ENCODE results near the gene CRTAC1. TPM values are rescaled to one million over a fixed set of nuclear protein-coding genes. Genes with fewer than 3 reads are reported as not detected.
A peak's percentile ranks its signal among the peaks of the same experiment; 100 is the strongest.

The CRTAC1 gene
- total and polyA plus RNA-seq, 12 donors: 0.09 to 1.4 (median 0.48) TPM; not detected in 4

DNA sequence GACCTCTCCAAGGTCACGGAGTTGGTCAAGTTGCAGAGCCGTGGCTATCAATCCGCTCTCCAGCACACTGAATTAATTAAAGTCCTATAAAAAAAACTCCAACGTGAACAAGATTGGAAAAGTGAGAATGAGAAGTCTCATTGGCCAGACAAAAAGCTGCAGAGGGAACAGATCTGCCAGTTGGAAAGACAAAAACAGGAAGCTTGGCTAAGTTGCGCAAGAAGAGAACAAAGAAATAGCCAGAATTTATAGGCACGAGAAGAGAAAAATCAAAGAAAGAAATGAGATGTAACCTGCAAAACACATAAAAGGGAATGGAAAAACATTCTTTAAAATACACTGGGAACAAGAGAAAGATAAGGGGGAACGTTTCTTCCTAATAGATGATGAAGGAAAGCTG lies 45.7 kb upstream of the CRTAC1 start:
- WGBS, 4 donors: 51 to 55% (median 54%) methylated on average over 7 of the region's 7 CpGs
- DNase-seq: no peak
- TF ChIP-seq, protein P1, sequence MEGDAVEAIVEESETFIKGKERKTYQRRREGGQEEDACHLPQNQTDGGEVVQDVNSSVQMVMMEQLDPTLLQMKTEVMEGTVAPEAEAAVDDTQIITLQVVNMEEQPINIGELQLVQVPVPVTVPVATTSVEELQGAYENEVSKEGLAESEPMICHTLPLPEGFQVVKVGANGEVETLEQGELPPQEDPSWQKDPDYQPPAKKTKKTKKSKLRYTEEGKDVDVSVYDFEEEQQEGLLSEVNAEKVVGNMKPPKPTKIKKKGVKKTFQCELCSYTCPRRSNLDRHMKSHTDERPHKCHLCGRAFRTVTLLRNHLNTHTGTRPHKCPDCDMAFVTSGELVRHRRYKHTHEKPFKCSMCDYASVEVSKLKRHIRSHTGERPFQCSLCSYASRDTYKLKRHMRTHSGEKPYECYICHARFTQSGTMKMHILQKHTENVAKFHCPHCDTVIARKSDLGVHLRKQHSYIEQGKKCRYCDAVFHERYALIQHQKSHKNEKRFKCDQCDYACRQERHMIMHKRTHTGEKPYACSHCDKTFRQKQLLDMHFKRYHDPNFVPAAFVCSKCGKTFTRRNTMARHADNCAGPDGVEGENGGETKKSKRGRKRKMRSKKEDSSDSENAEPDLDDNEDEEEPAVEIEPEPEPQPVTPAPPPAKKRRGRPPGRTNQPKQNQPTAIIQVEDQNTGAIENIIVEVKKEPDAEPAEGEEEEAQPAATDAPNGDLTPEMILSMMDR (IDR thresholded peaks at IDR 0.05): no peak
- TF ChIP-seq POLR2A (IDR thresholded peaks at IDR 0.05): no peak
- Histone ChIP-seq H3K4me1 (replicated peaks in 1 of 2) (no peaks in the 10 kb centered on the region), H3K27me3 (peaks cover 8% of the 10 kb centered on the region), H3K27ac (no peak overlapping the region), H3K36me3 (replicated peaks in 1 of 2) (no peaks in the 10 kb centered on the region), H3K4me3 (no peak overlapping the region), H3K9me3 (replicated peaks in 1 of 3) (no peaks in the 10 kb centered on the region)
- intact Hi-C loops (cut with DNase I): no loop called here

DNA sequence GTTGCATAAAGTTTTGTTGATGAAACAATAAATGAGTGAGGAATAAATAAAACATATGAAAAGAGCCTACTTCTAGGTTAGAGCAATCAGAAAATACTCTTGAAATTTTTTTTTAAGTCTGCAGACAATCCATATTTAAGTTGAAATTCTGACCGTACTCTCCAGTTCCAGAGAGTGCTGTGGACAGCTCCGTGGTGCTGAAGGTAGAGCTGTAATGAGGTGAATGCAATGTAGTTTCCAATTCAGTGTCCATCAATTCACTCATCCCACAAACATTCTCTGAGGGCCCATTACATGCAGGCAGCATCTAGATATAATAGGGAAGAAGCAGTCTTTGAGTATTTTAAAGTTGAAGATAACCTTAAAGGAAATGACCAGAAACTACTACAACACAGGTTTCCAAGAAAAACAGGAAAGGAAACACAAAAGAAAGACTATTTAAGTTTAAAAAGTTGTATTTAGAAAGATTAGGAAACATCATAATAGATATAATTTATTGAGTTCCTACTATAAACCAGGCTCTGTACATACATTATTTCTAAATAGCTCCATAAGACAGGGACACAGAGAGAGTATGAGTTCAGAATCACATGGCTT lies 44.0 kb upstream of the CRTAC1 start:
- intact Hi-C loops (cut with DNase I): no loop called here
- DNase-seq: peak in 4 of 7 donors; percentile 12 to 28 (median 19)
- no peaks in the 10 kb centered on the region for H3K9me3 ChIP-seq (replicated peaks in 1 of 3)
- no peak for TF ChIP-seq POLR2A (IDR thresholded peaks at IDR 0.05)
- TF ChIP-seq, protein P1 (IDR thresholded peaks at IDR 0.05): no peak
- no peaks in the 10 kb centered on the region for H3K4me1 ChIP-seq (replicated peaks in 1 of 2)
- peaks cover 8% of the 10 kb centered on the region for H3K27me3 ChIP-seq
- no peak overlapping the region for H3K27ac ChIP-seq
- H3K4me3 ChIP-seq: no peak overlapping the region
- H3K36me3 ChIP-seq (replicated peaks in 1 of 2): no peaks in the 10 kb centered on the region
- WGBS, 4 donors: 3 to 9% (median 5%) methylated on average over 2 of the region's 2 CpGs

DNA sequence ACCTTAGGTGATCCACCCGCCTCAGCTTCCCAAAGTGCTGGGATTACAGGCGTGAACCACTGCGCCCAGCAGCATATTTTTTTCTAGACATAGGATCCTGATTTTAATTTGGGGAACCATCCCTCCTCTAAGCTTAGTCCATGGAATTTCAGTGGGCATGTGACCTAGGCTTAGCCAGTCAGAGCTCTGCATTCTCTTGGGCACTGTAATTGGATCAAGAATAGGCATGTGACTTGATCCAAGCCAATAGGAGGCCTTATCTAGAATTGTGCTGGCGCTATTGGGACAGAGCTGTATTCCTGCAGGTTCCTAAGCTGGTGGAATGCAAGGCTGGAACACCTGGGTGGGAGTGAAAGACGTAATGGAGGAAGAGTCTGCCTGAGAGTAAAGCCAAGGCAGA lies 36.7 kb upstream of the CRTAC1 start:
- H3K4me3 ChIP-seq: no peak overlapping the region
- H3K27me3 ChIP-seq: peaks cover 3% of the 10 kb centered on the region
- H3K9me3 ChIP-seq (replicated peaks in 1 of 3): no peaks in the 10 kb centered on the region
- H3K36me3 ChIP-seq (replicated peaks in 1 of 2): no peaks in the 10 kb centered on the region
- intact Hi-C loops (cut with DNase I): no loop called here
- no peaks in the 10 kb centered on the region for H3K4me1 ChIP-seq (replicated peaks in 1 of 2)
- no peak overlapping the region for H3K27ac ChIP-seq
- 71 to 79% (median 76%) methylated on average over 5 of the region's 5 CpGs for WGBS, 4 donors
- TF ChIP-seq, protein P1 (IDR thresholded peaks at IDR 0.05): no peak
- TF ChIP-seq POLR2A (IDR thresholded peaks at IDR 0.05): no peak
- DNase-seq: no peak

DNA sequence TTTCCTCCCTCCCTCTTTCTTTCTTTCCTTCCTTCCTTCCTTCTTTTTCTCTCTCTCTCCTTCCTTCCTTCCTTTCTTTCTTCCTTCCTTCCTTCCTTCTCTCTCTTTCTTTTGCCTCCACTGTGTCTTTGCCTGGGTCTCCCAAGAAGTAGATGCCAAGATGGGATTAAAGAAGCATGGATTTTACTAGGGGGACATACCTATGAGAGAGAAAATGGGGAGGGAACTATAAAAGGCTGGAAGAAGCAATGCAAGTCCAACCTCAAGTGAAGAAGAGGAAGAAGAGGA lies 33.3 kb upstream of the CRTAC1 start:
- Histone ChIP-seq H3K4me1 (replicated peaks in 1 of 2) (no peaks in the 10 kb centered on the region), H3K27me3 (no peaks in the 10 kb centered on the region), H3K27ac (no peak overlapping the region), H3K4me3 (no peak overlapping the region), H3K9me3 (replicated peaks in 1 of 3) (no peaks in the 10 kb centered on the region), H3K36me3 (replicated peaks in 1 of 2) (no peaks in the 10 kb centered on the region)
- intact Hi-C loops (cut with DNase I): no loop called here
- no peak for DNase-seq
- TF ChIP-seq POLR2A (IDR thresholded peaks at IDR 0.05): no peak
- TF ChIP-seq, protein P1 (IDR thresholded peaks at IDR 0.05): no peak
